Measurements from ENCODE around the gene NUP210L. TPM values are rescaled to one million over a fixed set of nuclear protein-coding genes. Genes with fewer than 3 reads are reported as not detected.

NUP210L gene
- total and polyA plus RNA-seq, 2 donors (not counting 3 experiments of a cell fraction or from before 2014, with no cell fraction given) = 0.01 to 0.07 TPM

DNA sequence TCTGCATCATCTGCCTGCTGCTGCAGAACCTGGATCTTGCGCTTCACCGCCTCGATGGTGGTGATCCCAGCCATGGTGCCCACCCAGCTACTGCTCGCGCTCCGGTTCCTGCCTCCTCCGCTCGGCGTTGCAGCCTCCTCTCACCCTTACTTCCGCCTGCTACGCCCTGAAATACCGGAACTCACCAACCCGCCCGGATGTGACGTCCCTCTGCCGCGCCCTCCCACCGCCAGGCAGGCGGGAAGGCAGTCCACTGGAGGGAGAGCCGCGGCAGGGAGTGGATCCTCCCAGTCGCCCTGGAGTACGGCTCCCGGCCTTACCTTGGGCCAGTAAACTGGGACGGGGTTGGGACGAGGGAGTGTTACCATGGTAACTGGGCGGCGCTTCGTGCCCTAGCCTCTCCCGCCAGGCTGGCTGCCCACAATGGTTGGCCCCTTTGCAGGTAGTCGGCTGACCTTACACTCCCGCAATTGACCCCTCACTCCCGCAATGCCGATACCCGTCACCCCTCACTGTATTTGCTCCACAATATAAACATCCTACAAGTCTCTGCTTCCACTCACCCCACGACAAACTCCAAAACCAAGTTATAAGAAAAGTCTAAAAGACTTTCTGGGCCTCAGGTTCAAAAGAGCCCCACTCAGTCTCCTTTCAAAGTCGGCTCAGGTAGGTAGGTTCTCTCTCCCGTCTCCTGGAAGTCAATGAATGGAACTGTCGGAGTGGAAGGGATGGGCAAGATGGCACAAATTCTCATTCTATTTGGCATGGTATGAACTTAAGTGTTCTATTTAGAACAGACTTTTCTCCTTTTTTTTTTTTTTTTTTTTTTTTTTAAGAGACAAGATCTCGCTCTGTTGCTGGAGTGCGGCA lies 28.4 kb upstream of the NUP210L start:
- Histone ChIP-seq H4K20me1 (replicated peaks; ENCODE audit: control insufficient read depth, extremely low read depth, insufficient read depth, low read length) (peaks cover 2% of the 10 kb centered on the region), H3K9me1 (replicated peaks; ENCODE audit: control insufficient read depth, extremely low read depth, insufficient read depth, low read length) (no peaks in the 10 kb centered on the region), H3K36me3 (ENCODE audit: control insufficient read depth in 2 of 2, extremely low read depth in 1 of 2, insufficient read depth in 2 of 2, low read length in 2 of 2) (peaks cover 0 to 13% of the 10 kb centered on the region in 2 experiments), H3K9me3 (replicated peaks; ENCODE audit: control insufficient read depth, insufficient read depth, low read length) (no peaks in the 10 kb centered on the region), H3K79me2 (ENCODE audit: control insufficient read depth, insufficient read depth, low read length) (peaks cover 47% of the 10 kb centered on the region), H3K4me1 (ENCODE audit: control insufficient read depth, extremely low read depth, insufficient read depth, low read length) (peaks cover 30% of the 10 kb centered on the region), H3K27me3 (ENCODE audit: control insufficient read depth in 2 of 2, insufficient read depth in 2 of 2, low read length in 2 of 2) (peaks cover 0 to 3% of the 10 kb centered on the region in 2 experiments), H3K4me2 (ENCODE audit: insufficient read depth, low read length) (peak overlapping the region; percentile 60), H3K27ac (ENCODE audit: insufficient read depth, low read depth, low read length) (peak overlapping the region; percentile 64), H3K4me3 (replicated peaks in 1 of 3; ENCODE audit: insufficient read depth in 1 of 3, low read depth in 1 of 3, low read length in 3 of 3) (peak overlapping the region; percentile 87 to 99 (median 93)), H2AFZ (ENCODE audit: low read depth, low read length) (peak overlapping the region; percentile 82), H3K9ac (replicated peaks; ENCODE audit: extremely low read depth, insufficient read depth, low read length) (peak overlapping the region; percentile 84)
- peak; percentile 95 for FAIRE-seq
- peak; percentile 95 for DNase-seq (ENCODE audit: low read depth, low spot score)
- no peak for TF ChIP-seq MYC (IDR thresholded peaks at IDR 0.05; ENCODE audit: low read depth, low read length)
- peak; percentile 72 for TF ChIP-seq POLR2A (IDR thresholded peaks at IDR 0.05; ENCODE audit: low read depth, low read length)
- TF ChIP-seq FOS (IDR thresholded peaks at IDR 0.05; ENCODE audit: borderline replicate concordance, insufficient read depth, low read length) = no peak
- no peak for TF ChIP-seq GATA2 (IDR thresholded peaks at IDR 0.05; ENCODE audit: insufficient read depth, insufficient read length, low read depth, low read length)
- peak; percentile 92 for TF ChIP-seq POLR2AphosphoS5 (IDR thresholded peaks at IDR 0.05; ENCODE audit: insufficient read depth, low read depth, low read length)
- TF ChIP-seq, protein P1, sequence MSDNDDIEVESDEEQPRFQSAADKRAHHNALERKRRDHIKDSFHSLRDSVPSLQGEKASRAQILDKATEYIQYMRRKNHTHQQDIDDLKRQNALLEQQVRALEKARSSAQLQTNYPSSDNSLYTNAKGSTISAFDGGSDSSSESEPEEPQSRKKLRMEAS (IDR thresholded peaks at IDR 0.05; ENCODE audit: insufficient read depth, insufficient read length) = no peak
- no peak for TF ChIP-seq EZH2 (IDR thresholded peaks at IDR 0.05; ENCODE audit: borderline replicate concordance, low read depth, low read length, severe bottlenecking)
- TF ChIP-seq JUN (IDR thresholded peaks at IDR 0.05; ENCODE audit: borderline replicate concordance, insufficient read depth, insufficient read length, low read depth) = no peak
- POLR2A ChIA-PET = interaction anchor here (0.6 to 0.7 kb wide), 2 partner anchors 67 to 89 kb away, joined by 4 to 13 read pairs; no protein-coding TSS in a partner anchor
- dilution Hi-C loops (cut with MboI; ENCODE audit: extremely low pct_ligation_motif_present, low sequenced_read_pairs) (no loop called here), intact Hi-C loops (cut with micrococcal nuclease) (loop anchor here (5.0 kb wide), 2 partner anchors 144 to 191 kb away; partner anchors contain the start of genes ATP8B2 and RPS27)
- CTCF ChIA-PET = interaction anchor here (1.3 kb wide), 1 partner anchor 151 kb away, joined by 8 read pairs; no protein-coding TSS in a partner anchor
- no TSS peak for BruUV-seq (replicated peaks)

Measured in endothelial cell of umbilical vein (primary cell).